OCI-LY7 (cell line): Measurements from ENCODE around the gene COX19. TPM values are rescaled to one million over a fixed set of nuclear protein-coding genes. Genes with fewer than 3 reads are reported as not detected.

Source experiments
- BruUV-seq: library from RNA; stranded (reverse); fragments of 400-500 nt; replicated peaks from 2 replicates; lab custom pipeline; 2021; lab: Mats Ljungman, UMichigan
- CTCF ChIA-PET: fragments of 300-600 bp; sonication (Branson Sonifier 250); formaldehyde crosslinking; loops from one replicate; lab custom pipeline; 2022; ENCODE audit warnings: antibody characterized with exemption; ENCODE audit not compliant: unreplicated experiment; lab: Charles Lee
- POLR2A ChIA-PET: fragments of 300-600 bp; sonication (Branson Sonifier 250); formaldehyde crosslinking; loops from one replicate; lab custom pipeline; 2022; ENCODE audit warnings: antibody characterized with exemption; lab: Charles Lee
- DNase-seq: peaks from one replicate; pipeline ENCODE4 v3.0.0-alpha.2; 2015; ENCODE audit warnings: low spot score
- H2AFZ ChIP-seq: fragments of 200-600 bp; sonication (generic), shearing (Covaris generic); 2 replicates; pipeline ENCODE4 v1.6.1; 2014; ENCODE audit warnings: mild to moderate bottlenecking, antibody characterized with exemption, low read length, moderate library complexity
- H3K27ac ChIP-seq: fragments of 200-600 bp; sonication (generic); 2 replicates; pipeline ENCODE4 v1.5.1; 2014; ENCODE audit warnings: mixed run types, low read depth, mild to moderate bottlenecking, moderate library complexity, low read length, inconsistent platforms; ENCODE audit not compliant: poor library complexity, severe bottlenecking
- H3K36me3 ChIP-seq: fragments of 200-600 bp; sonication (generic); 2 replicates; pipeline ENCODE4 v1.6.1; 2014; ENCODE audit warnings: mild to moderate bottlenecking, antibody characterized with exemption, low read length, moderate library complexity, mixed read lengths; ENCODE audit not compliant: insufficient read depth
- H3K4me1 ChIP-seq: fragments of 200-600 bp; sonication (generic); 2 replicates; pipeline ENCODE4 v1.5.1; 2014; ENCODE audit warnings: mild to moderate bottlenecking, low read length; ENCODE audit not compliant: insufficient read depth, poor library complexity, severe bottlenecking
- H3K4me2 ChIP-seq: fragments of 200-600 bp; sonication (generic); 2 replicates; pipeline ENCODE4 v1.6.1; 2014; ENCODE audit warnings: mild to moderate bottlenecking, low read length
- H3K4me3 ChIP-seq: fragments of 200-600 bp; sonication (generic); 2 replicates; pipeline ENCODE4 v1.5.1; 2014; ENCODE audit warnings: mild to moderate bottlenecking, low read depth, low read length; ENCODE audit not compliant: poor library complexity, severe bottlenecking
- H3K79me2 ChIP-seq: fragments of 200-600 bp; sonication (generic); 2 replicates; pipeline ENCODE4 v1.6.1; 2016; ENCODE audit warnings: low read depth, mild to moderate bottlenecking, low read length, moderate library complexity, mixed read lengths; ENCODE audit not compliant: insufficient read depth
- H3K9me2 ChIP-seq: fragments of 200-600 bp; sonication (generic); 2 replicates; pipeline ENCODE4 v1.6.1; 2016; ENCODE audit warnings: mild to moderate bottlenecking, low read length, mixed read lengths; ENCODE audit not compliant: insufficient read depth
- H3K9me3 ChIP-seq: fragments of 200-600 bp; sonication (generic); 2 replicates; pipeline ENCODE4 v1.6.1; 2014; ENCODE audit warnings: mild to moderate bottlenecking, mixed run types, low read length, mixed read lengths
- H4K20me1 ChIP-seq: fragments of 200-600 bp; sonication (generic); 2 replicates; pipeline ENCODE4 v1.6.1; 2014; ENCODE audit warnings: mild to moderate bottlenecking, antibody characterized with exemption, low read length, moderate library complexity, mixed read lengths; ENCODE audit not compliant: insufficient read depth
- EZH2phosphoT487 ChIP-seq: fragments of 200-600 bp; sonication (generic); IDR thresholded peaks from 2 replicates; pipeline ENCODE4 v1.6.1; 2018; ENCODE audit warnings: low read depth, borderline replicate concordance, mild to moderate bottlenecking, mixed run types, antibody characterized with exemption, low read length, moderate library complexity, mixed read lengths
- intact Hi-C: fragments of 100-400 bp; cut with micrococcal nuclease; formaldehyde crosslinking; loops from one replicate; pipeline ENCODE4 v1.10.0; 2022; ENCODE audit not compliant: unreplicated experiment
- total RNA-seq, 2 experiments: library from RNA; depleted of rRNA in 1 of 2; stranded (reverse); fragments of >200 nt in 1 of 2; shearing (Covaris generic) in 1 of 2; gene quantifications; 2 replicates each; pipeline ENCODE4 v1.2.3, GENCODE V29; 2014 to 2022
- TF ChIP-seq, protein P1 (sequence below): fragments of 200-600 bp; sonication (generic); conservative IDR thresholded peaks from 2 replicates; pipeline ENCODE4 v1.5.1; 2014; ENCODE audit warnings: mild to moderate bottlenecking, antibody characterized with exemption, low read length, moderate library complexity, mixed read lengths

The COX19 gene
- total RNA-seq, 2 experiments from 2014 or later, result 23.2 to 43.1 TPM

DNA sequence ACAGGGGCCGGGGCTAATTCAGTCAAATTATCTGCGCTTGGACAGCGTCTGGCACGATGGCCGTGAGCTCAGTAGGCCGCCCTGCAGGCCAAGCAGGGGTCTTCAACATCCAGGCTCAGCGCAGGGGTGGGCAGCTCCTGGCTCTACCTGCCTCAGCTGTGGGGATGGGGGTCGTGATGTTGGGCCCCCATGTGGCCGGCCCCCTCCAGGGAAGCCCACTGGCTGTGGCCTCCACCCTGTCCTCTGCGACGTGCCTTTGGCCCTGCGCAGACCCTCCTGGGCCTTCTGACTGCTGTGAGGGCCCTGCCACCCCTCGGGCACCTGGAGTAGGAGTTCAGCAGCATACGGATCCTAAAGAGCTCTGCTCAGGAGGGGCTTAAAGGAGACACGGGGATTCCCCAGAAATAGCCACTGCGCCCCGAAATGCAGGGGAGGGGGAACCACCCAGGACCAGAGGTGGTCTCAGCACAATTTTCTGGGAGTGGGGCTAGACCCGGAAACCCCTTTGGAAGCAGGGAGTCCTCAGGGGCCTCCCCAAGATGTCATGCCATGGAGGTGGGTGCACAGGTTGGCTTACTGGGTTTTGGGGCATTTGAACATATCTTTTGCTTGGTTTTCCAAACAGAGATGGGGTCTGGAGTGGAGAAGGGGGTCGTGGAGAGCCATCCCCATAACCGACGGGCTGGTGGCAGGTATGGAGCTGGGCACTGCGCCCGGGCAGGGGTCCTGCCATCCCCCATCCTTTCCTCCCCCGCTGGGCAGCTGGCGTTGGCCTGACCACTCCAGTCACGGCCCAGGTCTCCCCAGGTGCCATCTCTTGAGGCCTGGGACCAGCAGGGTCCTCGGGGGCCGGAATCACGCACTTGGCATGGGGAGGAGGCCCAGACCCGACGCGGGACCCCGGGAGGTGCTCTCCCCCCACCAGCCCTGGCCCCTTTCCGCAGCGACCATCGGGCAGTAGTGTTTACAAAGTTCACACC lies 16.8 kb downstream of the COX19 start:
- Histone ChIP-seq H3K4me2 (no peak overlapping the region), H3K4me1 (peaks cover 22% of the 10 kb centered on the region)

DNA sequence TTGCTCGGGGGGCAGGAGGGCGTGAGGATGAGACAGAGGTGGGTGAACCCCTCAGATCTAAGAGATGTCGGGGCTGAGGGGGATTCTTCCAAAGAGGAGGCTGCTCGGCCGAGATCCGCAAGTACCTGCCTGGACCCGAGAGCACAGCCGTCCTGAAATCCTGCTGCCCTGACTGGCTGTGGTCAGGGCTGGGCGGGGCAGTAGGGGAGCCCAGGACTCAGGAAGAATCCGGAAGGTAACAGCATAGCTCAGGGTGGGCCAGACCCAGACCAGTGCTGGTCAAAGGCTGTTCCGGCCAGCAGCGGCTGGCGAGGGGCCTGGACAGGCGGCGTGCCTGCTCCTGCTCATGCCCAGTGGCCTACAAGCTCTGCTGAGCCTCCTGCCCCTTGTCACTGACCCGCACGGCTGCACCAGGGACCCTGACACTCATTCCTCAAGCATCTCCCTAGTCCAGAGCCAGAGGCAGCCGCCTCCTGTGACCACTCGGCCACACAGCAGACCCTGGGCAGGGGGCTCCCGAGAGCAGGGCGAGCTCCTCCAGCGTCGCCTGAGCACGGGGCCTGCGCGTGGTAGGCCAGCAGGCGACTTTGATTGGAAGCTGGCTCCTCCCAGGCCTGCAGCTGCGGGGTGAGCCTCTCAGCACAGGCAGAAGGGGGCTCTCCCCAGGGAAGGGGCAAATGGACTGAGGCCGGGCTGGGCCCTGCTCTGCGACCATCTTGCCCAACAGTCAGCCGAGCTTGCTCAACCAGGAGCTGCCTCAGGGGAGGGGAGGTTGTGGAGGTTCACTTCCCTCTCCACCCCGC lies 17.7 kb downstream of the COX19 start:
- CTCF ChIA-PET, result interaction anchor here (1.0 kb wide), 1 partner anchor 21 kb away, joined by 4 read pairs; no protein-coding TSS in a partner anchor
- POLR2A ChIA-PET, result interaction anchor here (0.6 to 1.2 kb wide), 2 partner anchors 27 to 47 kb away, joined by 3 read pairs; no protein-coding TSS in a partner anchor
- no peak overlapping the region for H2AFZ ChIP-seq

More for the DNA sequence above, 16.8 kb downstream of the COX19 start:
- H3K9me2 ChIP-seq, result no peaks in the 10 kb centered on the region
- no peak overlapping the region for H2AFZ ChIP-seq
- no peaks in the 10 kb centered on the region for H3K79me2 ChIP-seq
- CTCF ChIA-PET, result interaction anchor here (0.6 to 1.0 kb wide), 2 partner anchors 20 to 65 kb away, joined by 3 to 4 read pairs; no protein-coding TSS in a partner anchor
- no peaks in the 10 kb centered on the region for H4K20me1 ChIP-seq
- no peak overlapping the region for H3K4me3 ChIP-seq
- H3K9me3 ChIP-seq, result no peaks in the 10 kb centered on the region
- H3K27ac ChIP-seq, result no peak overlapping the region
- no peak for TF ChIP-seq EZH2phosphoT487
- TF ChIP-seq, protein P1, sequence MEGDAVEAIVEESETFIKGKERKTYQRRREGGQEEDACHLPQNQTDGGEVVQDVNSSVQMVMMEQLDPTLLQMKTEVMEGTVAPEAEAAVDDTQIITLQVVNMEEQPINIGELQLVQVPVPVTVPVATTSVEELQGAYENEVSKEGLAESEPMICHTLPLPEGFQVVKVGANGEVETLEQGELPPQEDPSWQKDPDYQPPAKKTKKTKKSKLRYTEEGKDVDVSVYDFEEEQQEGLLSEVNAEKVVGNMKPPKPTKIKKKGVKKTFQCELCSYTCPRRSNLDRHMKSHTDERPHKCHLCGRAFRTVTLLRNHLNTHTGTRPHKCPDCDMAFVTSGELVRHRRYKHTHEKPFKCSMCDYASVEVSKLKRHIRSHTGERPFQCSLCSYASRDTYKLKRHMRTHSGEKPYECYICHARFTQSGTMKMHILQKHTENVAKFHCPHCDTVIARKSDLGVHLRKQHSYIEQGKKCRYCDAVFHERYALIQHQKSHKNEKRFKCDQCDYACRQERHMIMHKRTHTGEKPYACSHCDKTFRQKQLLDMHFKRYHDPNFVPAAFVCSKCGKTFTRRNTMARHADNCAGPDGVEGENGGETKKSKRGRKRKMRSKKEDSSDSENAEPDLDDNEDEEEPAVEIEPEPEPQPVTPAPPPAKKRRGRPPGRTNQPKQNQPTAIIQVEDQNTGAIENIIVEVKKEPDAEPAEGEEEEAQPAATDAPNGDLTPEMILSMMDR, result no peak
- no peak for DNase-seq
- intact Hi-C loops, result no loop called here
- no TSS peak for BruUV-seq
- POLR2A ChIA-PET, result no interaction called here
- no peaks in the 10 kb centered on the region for H3K36me3 ChIP-seq

More for the DNA sequence above, 17.7 kb downstream of the COX19 start:
- no peaks in the 10 kb centered on the region for H3K9me2 ChIP-seq
- H3K4me2 ChIP-seq, result no peak overlapping the region
- no peak for DNase-seq
- no TSS peak for BruUV-seq
- H3K4me3 ChIP-seq, result no peak overlapping the region
- H3K27ac ChIP-seq, result no peak overlapping the region
- TF ChIP-seq EZH2phosphoT487, result no peak
- TF ChIP-seq, protein P1, result no peak
- H3K9me3 ChIP-seq, result no peaks in the 10 kb centered on the region
- H4K20me1 ChIP-seq, result no peaks in the 10 kb centered on the region
- peaks cover 18% of the 10 kb centered on the region for H3K4me1 ChIP-seq
- H3K36me3 ChIP-seq, result no peaks in the 10 kb centered on the region
- intact Hi-C loops, result no loop called here
- no peaks in the 10 kb centered on the region for H3K79me2 ChIP-seq
